A549 (cell line): ENCODE results near the gene STAG3. TPM values are rescaled to one million over a fixed set of nuclear protein-coding genes. Genes with fewer than 3 reads are reported as not detected.

Source experiments
- ATAC-seq, 2 experiments: fragments of 200-7000 bp in 1 of 2; fragments of >200 bp in 1 of 2; cut with Nextera tagmentation in 1 of 2; cut with Tn5 transposase in 1 of 2; 3 replicates each; pipeline versions ENCODE4 v1.8.0 to v1.9.1; 2018 to 2020; ENCODE audit warnings: mild to moderate bottlenecking in 1 of 2, moderate library complexity in 1 of 2
- CTCF ChIA-PET: fragments of 300-600 bp; sonication (Branson Sonifier 250); formaldehyde crosslinking; extraction: SDS; loops from one replicate; lab custom pipeline; 2021; ENCODE audit warnings: antibody characterized with exemption, inconsistent platforms; lab: Yijun Ruan, JAX
- POLR2A ChIA-PET: fragments of 350-600 bp; formaldehyde crosslinking; extraction: SDS; loops from one replicate; lab custom pipeline; 2021; ENCODE audit warnings: antibody characterized with exemption, inconsistent platforms; lab: Yijun Ruan, JAX
- DNase-seq, 2 experiments: peaks; one replicate each; pipeline versions ENCODE4 v3.0.0 to v3.0.0-alpha.2; 2011 to 2016; ENCODE audit warnings: low read depth in 1 of 2, low spot score in 1 of 2
- FAIRE-seq: peaks from 2 replicates; lab custom pipeline; 2011; peaks lifted over from hg19 to GRCh38; lab: Jason Lieb, UNC
- H3K27ac ChIP-seq, 2 experiments: fragments of >200 bp; sonication (Bioruptor Twin); formaldehyde crosslinking; 3 replicates each; pipeline ENCODE4 v1.5.1; 2016 to 2017
- H3K4me1 ChIP-seq: fragments of >200 bp; sonication (Bioruptor Twin); formaldehyde crosslinking; 3 replicates; pipeline ENCODE4 v1.6.1; 2016
- H3K4me2 ChIP-seq: fragments of >200 bp; sonication (Bioruptor Twin); formaldehyde crosslinking; 3 replicates; pipeline ENCODE4 v1.6.1; 2016
- H3K4me3 ChIP-seq: fragments of >200 bp; sonication (Bioruptor Twin); formaldehyde crosslinking; 3 replicates; pipeline ENCODE4 v1.5.1; 2016
- H3K9me3 ChIP-seq: fragments of >200 bp; sonication (Bioruptor Twin); formaldehyde crosslinking; 3 replicates; pipeline ENCODE4 v1.6.1; 2016
- CBX8 ChIP-seq: fragments of 200-600 bp; sonication (generic); IDR thresholded peaks from 2 replicates; pipeline ENCODE4 v1.6.1; 2016
- CEBPB ChIP-seq, 2 experiments: fragments of >200 bp in 1 of 2; sonication (Bioruptor Twin) in 1 of 2; formaldehyde crosslinking in 1 of 2; IDR thresholded peaks; 2 replicates each; pipeline ENCODE4 v1.6.1; 2012 to 2016
- CHD4 ChIP-seq: fragments of 200-600 bp; sonication (generic); IDR thresholded peaks from 2 replicates; pipeline ENCODE4 v1.6.1; 2016; ENCODE audit warnings: antibody characterized with exemption, mild to moderate bottlenecking, borderline replicate concordance
- EHMT2 ChIP-seq: fragments of 200-600 bp; sonication (generic); IDR thresholded peaks from 2 replicates; pipeline ENCODE4 v1.6.1; 2016; ENCODE audit warnings: antibody characterized with exemption, low read depth, mild to moderate bottlenecking, moderate library complexity
- FOXS1 ChIP-seq: fragments of 250-450 bp; sonication (Bioruptor Pico); IDR thresholded peaks from 2 replicates; pipeline ENCODE4 v1.5.0; 2020; ENCODE audit warnings: mild to moderate bottlenecking, moderate library complexity
- HEYL ChIP-seq: fragments of 250-450 bp; sonication (Bioruptor Pico); IDR thresholded peaks from 2 replicates; pipeline ENCODE4 v1.8.0; 2021; ENCODE audit warnings: mild to moderate bottlenecking, moderate library complexity
- HOXB5 ChIP-seq: fragments of 250-450 bp; sonication (Bioruptor Pico); IDR thresholded peaks from 2 replicates; pipeline ENCODE4 v1.5.0; 2020; ENCODE audit warnings: mild to moderate bottlenecking, moderate library complexity
- JUN ChIP-seq, 2 experiments: fragments of >200 bp; sonication (Bioruptor Twin); formaldehyde crosslinking; IDR thresholded peaks; 2 replicates in 1 of 2; 3 replicates in 1 of 2; pipeline ENCODE4 v1.6.1; 2016 to 2017
- JUNB ChIP-seq: fragments of >200 bp; sonication (Bioruptor Twin); formaldehyde crosslinking; IDR thresholded peaks from 2 replicates; pipeline ENCODE4 v1.6.1; 2016
- KDM1A ChIP-seq: fragments of 200-600 bp; sonication (generic); IDR thresholded peaks from 2 replicates; pipeline ENCODE4 v1.6.1; 2016; ENCODE audit warnings: low read depth, mild to moderate bottlenecking
- KDM5A ChIP-seq: fragments of 200-600 bp; sonication (generic); IDR thresholded peaks from 2 replicates; pipeline ENCODE4 v1.6.1; 2016; ENCODE audit warnings: antibody characterized with exemption, mild to moderate bottlenecking
- MAZ ChIP-seq: fragments of 150-350 bp; IDR thresholded peaks from 2 replicates; pipeline ENCODE4 v1.6.1; 2014; ENCODE audit warnings: antibody characterized with exemption, low read depth, low read length, borderline replicate concordance
- MYC ChIP-seq: IDR thresholded peaks from 2 replicates; pipeline ENCODE4 v1.6.1; 2012; ENCODE audit warnings: mild to moderate bottlenecking, inconsistent platforms, low read length, improper control_type of control experiment, borderline replicate concordance
- NPAS2 ChIP-seq: fragments of 250-450 bp; sonication (Bioruptor Pico); IDR thresholded peaks from 2 replicates; pipeline ENCODE4 v1.8.0; 2022; ENCODE audit warnings: mild to moderate bottlenecking, moderate library complexity, borderline replicate concordance
- NR3C1 ChIP-seq: fragments of >200 bp; sonication (Bioruptor Twin); formaldehyde crosslinking; IDR thresholded peaks from 3 replicates; pipeline ENCODE4 v1.6.1; 2017
- PHF8 ChIP-seq: fragments of 200-600 bp; sonication (generic); IDR thresholded peaks from 2 replicates; pipeline ENCODE4 v1.6.1; 2016; ENCODE audit warnings: low read depth, mild to moderate bottlenecking, antibody characterized with exemption, moderate library complexity, borderline replicate concordance
- POLR2A ChIP-seq: IDR thresholded peaks from 2 replicates; pipeline ENCODE4 v1.6.1; 2012; ENCODE audit warnings: mild to moderate bottlenecking, low read length
- RCOR1 ChIP-seq: fragments of 150-350 bp; IDR thresholded peaks from 2 replicates; pipeline ENCODE4 v1.6.1; 2014; ENCODE audit warnings: antibody characterized with exemption, low read length, low read depth
- TP53 ChIP-seq: fragments of 250-450 bp; sonication (Bioruptor Pico); IDR thresholded peaks from 2 replicates; pipeline ENCODE4 v1.5.0; 2021; ENCODE audit warnings: mild to moderate bottlenecking, moderate library complexity
- ZC3H11A ChIP-seq: fragments of 450-650 bp; IDR thresholded peaks from 2 replicates; pipeline ENCODE4 v1.6.1; 2014; ENCODE audit warnings: antibody characterized with exemption, mild to moderate bottlenecking
- ZSCAN20 ChIP-seq: fragments of 250-450 bp; sonication (Bioruptor Pico); IDR thresholded peaks from 2 replicates; pipeline ENCODE4 v1.8.0; 2022; ENCODE audit warnings: mild to moderate bottlenecking, moderate library complexity
- WGBS: methylation state at CpG from one replicate; pipeline ENCODE4 v1.1.6; 2017; ENCODE audit errors: missing lambda C conversion rate; 5-methylcytosine and 5-hydroxymethylcytosine counted together
- polyA plus RNA-seq, 4 experiments: library from polyadenylated mRNA; depleted of rRNA in 3 of 4; stranded (reverse); fragments of >200 nt; fragmentation: RNase III in 1 of 4; extraction: RNeasy Plus Mini Kit Qiagen cat#74134 plus additional on column Dnase treatment in 1 of 4; gene quantifications; 2 replicates in 3 of 4; 3 replicates in 1 of 4; pipeline ENCODE4 v1.2.3, GENCODE V29; 2011 to 2017
- TF ChIP-seq, protein P1 (sequence below): fragments of >200 bp; sonication (Bioruptor Twin); formaldehyde crosslinking; IDR thresholded peaks from 2 replicates; pipeline ENCODE4 v1.6.1; 2016
- TF ChIP-seq, protein P2 (sequence below): fragments of >200 bp; sonication (Bioruptor Twin); formaldehyde crosslinking; IDR thresholded peaks from 3 replicates; pipeline ENCODE4 v1.5.1; 2016
- TF ChIP-seq, protein P3 (sequence below): IDR thresholded peaks from 2 replicates; pipeline ENCODE4 v1.6.1; 2012
- TF ChIP-seq, protein P4 (sequence below): IDR thresholded peaks from 2 replicates; pipeline ENCODE4 v1.6.1; 2012; ENCODE audit warnings: low read depth, borderline replicate concordance
- TF ChIP-seq, protein P5 (sequence below): fragments of 250-450 bp; sonication (Bioruptor Pico); IDR thresholded peaks from 2 replicates; pipeline ENCODE4 v1.5.0; 2020; ENCODE audit warnings: low read depth, mild to moderate bottlenecking, moderate library complexity
- TF ChIP-seq, protein P6 (sequence below): fragments of 150-350 bp; IDR thresholded peaks from 2 replicates; pipeline ENCODE4 v1.6.1; 2014; ENCODE audit warnings: low read depth, mild to moderate bottlenecking, low read length
- TF ChIP-seq, protein P7 (sequence below): fragments of >200 bp; sonication (Bioruptor Twin); formaldehyde crosslinking; IDR thresholded peaks from 3 replicates; pipeline ENCODE4 v1.6.1; 2016

STAG3 gene
- polyA plus RNA-seq, 2 of the 4 experiments (the other 2 are of a cell fraction): 0.25 to 0.50 TPM

DNA sequence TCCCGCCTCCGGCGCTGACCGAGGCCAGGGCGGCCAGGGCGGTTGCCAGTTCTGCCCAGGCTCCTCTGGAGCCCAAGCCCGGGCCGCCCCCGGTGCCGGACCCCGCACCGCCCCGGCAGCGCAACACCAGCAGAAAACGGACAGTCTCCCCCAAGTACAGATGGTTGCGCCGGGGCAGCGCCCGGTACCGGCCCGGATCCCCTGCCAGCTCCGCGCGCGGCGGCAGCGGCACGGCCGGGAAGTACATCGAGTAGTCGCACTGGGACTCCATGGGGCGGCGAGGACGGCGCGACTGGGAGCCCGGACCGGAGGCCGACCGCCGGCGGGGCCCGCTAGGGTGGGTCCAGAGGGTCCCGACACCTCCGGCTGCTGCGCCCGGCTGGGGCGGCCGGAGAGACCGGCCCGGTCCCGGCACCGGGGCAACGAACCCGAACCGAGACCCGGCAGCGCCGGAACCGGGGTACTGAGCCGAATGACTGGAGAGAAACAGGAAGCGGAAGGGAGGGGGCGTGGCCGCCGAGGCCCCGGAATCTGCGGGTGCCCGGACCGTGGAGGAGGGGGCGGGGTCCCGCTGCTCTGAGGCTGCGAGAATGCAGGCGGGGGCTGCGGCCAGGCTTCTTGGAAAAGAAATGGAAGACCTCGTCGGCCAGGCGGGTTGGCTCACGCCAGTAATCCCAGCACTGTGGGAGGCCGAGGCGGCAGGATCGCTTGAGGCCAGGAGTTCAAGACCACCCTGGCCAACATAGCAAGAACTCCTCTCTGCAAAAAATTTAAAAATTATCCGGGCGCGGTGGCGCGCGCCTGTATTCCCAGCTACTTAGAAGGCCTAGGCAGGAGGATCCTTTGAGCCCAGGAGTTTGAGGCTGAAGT lies 19.3 kb upstream of the STAG3 start, which contains the start of gene TRAPPC14:
TSS of gene TRAPPC14 (minus strand) at position 495 of the 870 bp plus-strand sequence. CDS start at position 271, 224 bp downstream.
- DNase-seq (peak; percentile 81 to 98), FAIRE-seq (no peak), ATAC-seq (peak; percentile 79 to 89)
- H3K9me3 ChIP-seq: no peaks in the 10 kb centered on the region
- H3K4me1 ChIP-seq: peaks cover 46% of the 10 kb centered on the region
- 1% methylated on average over 9 of the region's 87 CpGs for WGBS
- peak within 1 kb of the TSS; percentile 100 for H3K4me2 ChIP-seq
- no peak for TF ChIP-seq JUNB
- TF ChIP-seq TP53: no peak
- TF ChIP-seq HOXB5: no peak
- TF ChIP-seq NR3C1: no peak
- TF ChIP-seq ZSCAN20 (CRISPR knock-in tag): no peak
- TF ChIP-seq HEYL: no peak
- peak; percentile 56; the same call in 1 of the 2 replicates for TF ChIP-seq CHD4
- TF ChIP-seq, protein P1, sequence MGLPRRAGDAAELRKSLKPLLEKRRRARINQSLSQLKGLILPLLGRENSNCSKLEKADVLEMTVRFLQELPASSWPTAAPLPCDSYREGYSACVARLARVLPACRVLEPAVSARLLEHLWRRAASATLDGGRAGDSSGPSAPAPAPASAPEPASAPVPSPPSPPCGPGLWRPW: no peak
- no peak for TF ChIP-seq KDM5A
- TF ChIP-seq, protein P2, sequence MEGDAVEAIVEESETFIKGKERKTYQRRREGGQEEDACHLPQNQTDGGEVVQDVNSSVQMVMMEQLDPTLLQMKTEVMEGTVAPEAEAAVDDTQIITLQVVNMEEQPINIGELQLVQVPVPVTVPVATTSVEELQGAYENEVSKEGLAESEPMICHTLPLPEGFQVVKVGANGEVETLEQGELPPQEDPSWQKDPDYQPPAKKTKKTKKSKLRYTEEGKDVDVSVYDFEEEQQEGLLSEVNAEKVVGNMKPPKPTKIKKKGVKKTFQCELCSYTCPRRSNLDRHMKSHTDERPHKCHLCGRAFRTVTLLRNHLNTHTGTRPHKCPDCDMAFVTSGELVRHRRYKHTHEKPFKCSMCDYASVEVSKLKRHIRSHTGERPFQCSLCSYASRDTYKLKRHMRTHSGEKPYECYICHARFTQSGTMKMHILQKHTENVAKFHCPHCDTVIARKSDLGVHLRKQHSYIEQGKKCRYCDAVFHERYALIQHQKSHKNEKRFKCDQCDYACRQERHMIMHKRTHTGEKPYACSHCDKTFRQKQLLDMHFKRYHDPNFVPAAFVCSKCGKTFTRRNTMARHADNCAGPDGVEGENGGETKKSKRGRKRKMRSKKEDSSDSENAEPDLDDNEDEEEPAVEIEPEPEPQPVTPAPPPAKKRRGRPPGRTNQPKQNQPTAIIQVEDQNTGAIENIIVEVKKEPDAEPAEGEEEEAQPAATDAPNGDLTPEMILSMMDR: no peak
- TF ChIP-seq, protein P3, sequence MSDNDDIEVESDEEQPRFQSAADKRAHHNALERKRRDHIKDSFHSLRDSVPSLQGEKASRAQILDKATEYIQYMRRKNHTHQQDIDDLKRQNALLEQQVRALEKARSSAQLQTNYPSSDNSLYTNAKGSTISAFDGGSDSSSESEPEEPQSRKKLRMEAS: peak; percentile 51; the same call in 1 of the 2 replicates
- TF ChIP-seq RCOR1: no peak
- TF ChIP-seq MYC: no peak
- TF ChIP-seq, protein P4, sequence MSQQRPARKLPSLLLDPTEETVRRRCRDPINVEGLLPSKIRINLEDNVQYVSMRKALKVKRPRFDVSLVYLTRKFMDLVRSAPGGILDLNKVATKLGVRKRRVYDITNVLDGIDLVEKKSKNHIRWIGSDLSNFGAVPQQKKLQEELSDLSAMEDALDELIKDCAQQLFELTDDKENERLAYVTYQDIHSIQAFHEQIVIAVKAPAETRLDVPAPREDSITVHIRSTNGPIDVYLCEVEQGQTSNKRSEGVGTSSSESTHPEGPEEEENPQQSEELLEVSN: no peak
- TF ChIP-seq, protein P5, sequence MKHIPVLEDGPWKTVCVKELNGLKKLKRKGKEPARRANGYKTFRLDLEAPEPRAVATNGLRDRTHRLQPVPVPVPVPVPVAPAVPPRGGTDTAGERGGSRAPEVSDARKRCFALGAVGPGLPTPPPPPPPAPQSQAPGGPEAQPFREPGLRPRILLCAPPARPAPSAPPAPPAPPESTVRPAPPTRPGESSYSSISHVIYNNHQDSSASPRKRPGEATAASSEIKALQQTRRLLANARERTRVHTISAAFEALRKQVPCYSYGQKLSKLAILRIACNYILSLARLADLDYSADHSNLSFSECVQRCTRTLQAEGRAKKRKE: 0 out of 2 replicates have a peak, but pooled peaks have one; percentile 39
- peak; percentile 81 for TF ChIP-seq POLR2A
- TF ChIP-seq PHF8: peak; percentile 53
- no peak for TF ChIP-seq CBX8
- TF ChIP-seq MAZ: peak; percentile 48; the same call in 1 of the 2 replicates
- TF ChIP-seq JUN (IDR thresholded peaks at IDR 0.05): peak; percentile 73 to 91; a peak in 4 of 5 replicates
- no peak for TF ChIP-seq CEBPB (IDR thresholded peaks at IDR 0.05)
- no peak for TF ChIP-seq NPAS2 (CRISPR knock-in tag)
- TF ChIP-seq, protein P6, sequence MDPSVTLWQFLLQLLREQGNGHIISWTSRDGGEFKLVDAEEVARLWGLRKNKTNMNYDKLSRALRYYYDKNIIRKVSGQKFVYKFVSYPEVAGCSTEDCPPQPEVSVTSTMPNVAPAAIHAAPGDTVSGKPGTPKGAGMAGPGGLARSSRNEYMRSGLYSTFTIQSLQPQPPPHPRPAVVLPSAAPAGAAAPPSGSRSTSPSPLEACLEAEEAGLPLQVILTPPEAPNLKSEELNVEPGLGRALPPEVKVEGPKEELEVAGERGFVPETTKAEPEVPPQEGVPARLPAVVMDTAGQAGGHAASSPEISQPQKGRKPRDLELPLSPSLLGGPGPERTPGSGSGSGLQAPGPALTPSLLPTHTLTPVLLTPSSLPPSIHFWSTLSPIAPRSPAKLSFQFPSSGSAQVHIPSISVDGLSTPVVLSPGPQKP: no peak
- no peak for TF ChIP-seq FOXS1 (CRISPR knock-in tag)
- TF ChIP-seq EHMT2: no peak
- no peak for TF ChIP-seq ZC3H11A
- TF ChIP-seq, protein P7, sequence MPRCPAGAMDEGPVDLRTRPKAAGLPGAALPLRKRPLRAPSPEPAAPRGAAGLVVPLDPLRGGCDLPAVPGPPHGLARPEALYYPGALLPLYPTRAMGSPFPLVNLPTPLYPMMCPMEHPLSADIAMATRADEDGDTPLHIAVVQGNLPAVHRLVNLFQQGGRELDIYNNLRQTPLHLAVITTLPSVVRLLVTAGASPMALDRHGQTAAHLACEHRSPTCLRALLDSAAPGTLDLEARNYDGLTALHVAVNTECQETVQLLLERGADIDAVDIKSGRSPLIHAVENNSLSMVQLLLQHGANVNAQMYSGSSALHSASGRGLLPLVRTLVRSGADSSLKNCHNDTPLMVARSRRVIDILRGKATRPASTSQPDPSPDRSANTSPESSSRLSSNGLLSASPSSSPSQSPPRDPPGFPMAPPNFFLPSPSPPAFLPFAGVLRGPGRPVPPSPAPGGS: peak; percentile 92
- TF ChIP-seq KDM1A: 0 out of 2 replicates have a peak, but pooled peaks have one; percentile 50
- POLR2A ChIA-PET: interaction anchor here (0.6 to 1.2 kb wide), 3 partner anchors 10 to 189 kb away, joined by 3 to 13 read pairs (median 6); partner anchors contain the start of gene LAMTOR4
- peak within 1 kb of the TSS; percentile 83 to 96 for H3K27ac ChIP-seq
- CTCF ChIA-PET: interaction anchor here (0.9 to 23.1 kb wide), 5 partner anchors 9 to 24 kb away, joined by 3 to 245 read pairs (median 4); partner anchors contain the start of gene GAL3ST4
- peak within 1 kb of the TSS; percentile 90 for H3K4me3 ChIP-seq
